HCT116 (cell line): ENCODE results near the gene ITPK1. TPM values are rescaled to one million over a fixed set of nuclear protein-coding genes. Genes with fewer than 3 reads are reported as not detected.

Experiments used
- ATAC-seq: fragments of 200-7000 bp; cut with Tn5 transposase; 2 replicates; pipeline ENCODE4 v1.9.1; 2020; ENCODE audit warnings: mild to moderate bottlenecking, moderate library complexity
- BruUV-seq: library from RNA; stranded (reverse); fragments of 400-500 nt; replicated peaks from 2 replicates; lab custom pipeline; 2021; lab: Mats Ljungman, UMichigan
- CTCF ChIA-PET: fragments of 300-600 bp; sonication (Branson Sonifier 250); formaldehyde crosslinking; loops from one replicate; lab custom pipeline; 2021; ENCODE audit warnings: antibody characterized with exemption; lab: Charles Lee
- POLR2A ChIA-PET: fragments of 300-600, 350-600 bp; sonication (Branson Sonifier 250); formaldehyde crosslinking; loops from one replicate; lab custom pipeline; 2021; ENCODE audit warnings: antibody characterized with exemption; lab: Charles Lee
- RAD21 ChIA-PET, 2 experiments: fragments of 300-600 bp; sonication (Branson Sonifier 250); formaldehyde crosslinking; loops; one replicate each; lab custom pipeline; 2023; ENCODE audit warnings: low total read pairs in 2 of 2; ENCODE audit not compliant: uncharacterized antibody in 2 of 2, unreplicated experiment in 2 of 2, low non-redundant PET in 1 of 2; lab: Charles Lee
- DNase-seq: peaks from one replicate; pipeline ENCODE4 v3.0.0-alpha.2; 2010; ENCODE audit warnings: low read depth, low spot score
- H2AFZ ChIP-seq: fragments of 200-600 bp; shearing (Covaris generic), sonication (generic); 2 replicates; pipeline ENCODE4 v1.6.1; 2017; ENCODE audit warnings: low read depth, mixed run types, mixed read lengths, antibody characterized with exemption, low read length; ENCODE audit not compliant: poor library complexity, severe bottlenecking
- H3K27ac ChIP-seq: 2 replicates; pipeline ENCODE4 v1.5.1; 2012; ENCODE audit warnings: low read depth, low read length
- H3K27me3 ChIP-seq: fragments of 200-600 bp; sonication (generic); 2 replicates; pipeline ENCODE4 v1.6.1; 2016; ENCODE audit warnings: mixed run types, low read length, mixed read lengths; ENCODE audit not compliant: insufficient read depth
- H3K36me3 ChIP-seq, 2 experiments: fragments of 200-500 bp in 1 of 2; fragments of 200-600 bp in 1 of 2; sonication (Bioruptor generic) in 1 of 2; sonication (generic) in 1 of 2; 2 replicates each; pipeline versions ENCODE4 v1.5.1 to v1.6.1; 2014 to 2016; ENCODE audit warnings: low read length in 2 of 2, inconsistent platforms in 1 of 2, mixed read lengths in 1 of 2, mixed run types in 1 of 2; ENCODE audit not compliant: insufficient read depth in 2 of 2, control insufficient read depth in 1 of 2
- H3K4me1 ChIP-seq, 2 experiments: fragments of 200-600 bp in 1 of 2; sonication (generic) in 1 of 2; 2 replicates each; pipeline versions ENCODE4 v1.5.1 to v1.6.1; 2012 to 2017; ENCODE audit warnings: low read length in 2 of 2, inconsistent platforms in 1 of 2, mild to moderate bottlenecking in 1 of 2, mixed read lengths in 1 of 2, mixed run types in 1 of 2, moderate library complexity in 1 of 2; ENCODE audit not compliant: insufficient read depth in 2 of 2, control insufficient read depth in 1 of 2
- H3K4me2 ChIP-seq: fragments of 200-600 bp; sonication (generic); 2 replicates; pipeline ENCODE4 v1.6.1; 2017; ENCODE audit warnings: mixed run types, low read length, mixed read lengths
- H3K4me3 ChIP-seq, 2 experiments: fragments of 200-600 bp in 1 of 2; sonication (generic) in 1 of 2; replicated peaks in 1 of 2; 2 replicates each; pipeline ENCODE4 v1.5.1; 2011 to 2016; ENCODE audit warnings: low read length in 2 of 2, control low read depth in 1 of 2, low read depth in 1 of 2, mild to moderate bottlenecking in 1 of 2, mixed read lengths in 1 of 2, mixed run types in 1 of 2
- H3K79me2 ChIP-seq: fragments of 200-600 bp; sonication (generic); 2 replicates; pipeline ENCODE4 v1.6.1; 2017; ENCODE audit warnings: mild to moderate bottlenecking, mixed run types, low read length, moderate library complexity, mixed read lengths; ENCODE audit not compliant: insufficient read depth
- H3K9ac ChIP-seq: fragments of 200-600 bp; sonication (generic); 2 replicates; pipeline ENCODE4 v1.6.1; 2016; ENCODE audit warnings: low read length, mixed read lengths
- H3K9me2 ChIP-seq: fragments of 200-600 bp; sonication (generic), shearing (Covaris generic); 2 replicates; pipeline ENCODE4 v1.6.1; 2017; ENCODE audit warnings: mixed run types, mild to moderate bottlenecking, moderate library complexity; ENCODE audit not compliant: insufficient read depth
- H3K9me3 ChIP-seq, 2 experiments: fragments of 200-500 bp in 1 of 2; fragments of 200-600 bp in 1 of 2; sonication (Bioruptor generic) in 1 of 2; sonication (generic) in 1 of 2; 2 replicates each; pipeline ENCODE4 v1.6.1; 2014 to 2017; ENCODE audit warnings: low read length in 2 of 2, mixed read lengths in 2 of 2, inconsistent platforms in 1 of 2, low read depth in 1 of 2, mild to moderate bottlenecking in 1 of 2, mixed run types in 1 of 2, moderate library complexity in 1 of 2; ENCODE audit not compliant: control insufficient read depth in 1 of 2, insufficient read depth in 1 of 2
- H4K20me1 ChIP-seq: fragments of 200-600 bp; sonication (generic), shearing (Covaris generic); 2 replicates; pipeline ENCODE4 v1.6.1; 2017; ENCODE audit warnings: mixed run types, mild to moderate bottlenecking, moderate library complexity; ENCODE audit not compliant: insufficient read depth
- CEBPB ChIP-seq: IDR thresholded peaks from 2 replicates; pipeline ENCODE4 v1.6.1; 2012; ENCODE audit warnings: low read depth
- ELF1 ChIP-seq: IDR thresholded peaks from 2 replicates; pipeline ENCODE4 v1.6.1; 2012; ENCODE audit warnings: low read depth, borderline replicate concordance
- EZH2 ChIP-seq: fragments of 200-600 bp; sonication (generic); IDR thresholded peaks from 2 replicates; pipeline ENCODE4 v1.6.1; 2017; ENCODE audit warnings: antibody characterized with exemption, mixed run types
- EZH2phosphoT487 ChIP-seq: fragments of 200-600 bp; IDR thresholded peaks from 2 replicates; pipeline ENCODE4 v1.6.1; 2018; ENCODE audit warnings: antibody characterized with exemption, borderline replicate concordance
- JUND ChIP-seq: IDR thresholded peaks from 2 replicates; pipeline ENCODE4 v1.6.1; 2012
- POLR2A ChIP-seq: IDR thresholded peaks from 2 replicates; pipeline ENCODE4 v1.7.0; 2011; ENCODE audit warnings: borderline replicate concordance; ENCODE audit not compliant: insufficient read depth, insufficient read length; ENCODE audit errors: extremely low read depth
- RAD21 ChIP-seq: IDR thresholded peaks from 2 replicates; pipeline ENCODE4 v1.6.1; 2012; ENCODE audit warnings: low read depth, mild to moderate bottlenecking
- SIN3A ChIP-seq: IDR thresholded peaks from 2 replicates; pipeline ENCODE4 v1.6.1; 2012; ENCODE audit warnings: low read depth
- SP1 ChIP-seq: IDR thresholded peaks from 2 replicates; pipeline ENCODE4 v1.6.1; 2012; ENCODE audit warnings: low read depth
- SRF ChIP-seq: IDR thresholded peaks from 2 replicates; pipeline ENCODE4 v1.6.1; 2012; ENCODE audit warnings: low read depth
- TCF7L2 ChIP-seq: IDR thresholded peaks from 2 replicates; pipeline ENCODE4 v1.7.0; 2011; ENCODE audit warnings: borderline replicate concordance, inconsistent platforms; ENCODE audit not compliant: insufficient read depth, insufficient read length; ENCODE audit errors: extremely low read depth
- ZNF274 ChIP-seq: fragments of 200-500 bp; sonication (Bioruptor generic); IDR thresholded peaks from 2 replicates; pipeline ENCODE4 v1.6.1; 2014; ENCODE audit warnings: mild to moderate bottlenecking, low read depth, low read length, inconsistent platforms
- intact Hi-C: fragments of 100-400 bp; cut with micrococcal nuclease; formaldehyde crosslinking; loops from 2 replicates; pipeline ENCODE4 v1.10.0; 2022
- total RNA-seq: library from RNA; stranded (reverse); gene quantifications from one replicate; pipeline ENCODE4 v1.2.1, GENCODE V29; 2021; ENCODE audit not compliant: unreplicated experiment
- TF ChIP-seq, protein P1 (sequence below): IDR thresholded peaks from 2 replicates; pipeline ENCODE4 v1.6.1; 2011; ENCODE audit warnings: mild to moderate bottlenecking, low read length, moderate library complexity; ENCODE audit not compliant: insufficient replicate concordance; ENCODE audit errors: extremely low read depth
- TF ChIP-seq, protein P2 (sequence below): IDR thresholded peaks from 2 replicates; pipeline ENCODE4 v1.6.1; 2012

The ITPK1 gene
- total RNA-seq, 1 experiment from 2014 or later, result 70.2 TPM

DNA sequence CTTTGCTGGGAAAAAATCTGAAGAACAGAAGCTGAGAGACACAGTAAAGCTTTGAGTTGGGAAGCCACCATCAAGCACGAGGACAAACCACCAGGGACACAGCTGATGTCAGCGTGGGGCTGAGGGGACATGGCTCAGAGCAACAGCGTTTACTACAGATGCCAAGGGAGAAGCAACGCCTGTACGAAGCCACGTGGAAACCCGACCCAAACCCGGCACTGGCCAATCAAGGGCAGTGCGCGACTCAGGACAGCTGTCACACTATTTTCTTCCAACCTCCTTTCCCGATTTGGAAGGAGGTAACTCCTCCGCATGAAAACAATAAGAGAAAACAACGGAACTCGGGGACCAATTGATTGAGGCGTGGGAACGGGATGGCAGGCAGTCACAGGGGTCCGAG, 213.0 kb downstream of the ITPK1 start:
- peaks cover 11% of the 10 kb centered on the region; the same call in 1 of the 2 replicates for H3K27me3 ChIP-seq
- DNase-seq, result no peak
- BruUV-seq, result no TSS peak
- no peaks in the 10 kb centered on the region for H3K9me2 ChIP-seq
- H3K9ac ChIP-seq, result no peak overlapping the region
- intact Hi-C loops, result no loop called here
- RAD21 ChIA-PET, result no interaction called here
- H3K79me2 ChIP-seq, result no peaks in the 10 kb centered on the region
- peaks cover 4 to 25% of the 10 kb centered on the region in 2 experiments for H3K4me1 ChIP-seq
- no peaks in the 10 kb centered on the region for H4K20me1 ChIP-seq
- H3K4me3 ChIP-seq, result no peak overlapping the region
- POLR2A ChIA-PET, result no interaction called here
- H3K27ac ChIP-seq, result no peak overlapping the region
- H3K36me3 ChIP-seq, result no peaks in the 10 kb centered on the region
- no peak overlapping the region for H3K4me2 ChIP-seq
- TF ChIP-seq EZH2phosphoT487 (no peak), ELF1 (no peak), CEBPB (no peak), JUND (no peak), TCF7L2 (no peak), SIN3A (no peak), RAD21 (no peak), SP1 (no peak), SRF (no peak), ZNF274 (no peak), EZH2 (no peak), POLR2A (no peak)
- TF ChIP-seq, protein P1, sequence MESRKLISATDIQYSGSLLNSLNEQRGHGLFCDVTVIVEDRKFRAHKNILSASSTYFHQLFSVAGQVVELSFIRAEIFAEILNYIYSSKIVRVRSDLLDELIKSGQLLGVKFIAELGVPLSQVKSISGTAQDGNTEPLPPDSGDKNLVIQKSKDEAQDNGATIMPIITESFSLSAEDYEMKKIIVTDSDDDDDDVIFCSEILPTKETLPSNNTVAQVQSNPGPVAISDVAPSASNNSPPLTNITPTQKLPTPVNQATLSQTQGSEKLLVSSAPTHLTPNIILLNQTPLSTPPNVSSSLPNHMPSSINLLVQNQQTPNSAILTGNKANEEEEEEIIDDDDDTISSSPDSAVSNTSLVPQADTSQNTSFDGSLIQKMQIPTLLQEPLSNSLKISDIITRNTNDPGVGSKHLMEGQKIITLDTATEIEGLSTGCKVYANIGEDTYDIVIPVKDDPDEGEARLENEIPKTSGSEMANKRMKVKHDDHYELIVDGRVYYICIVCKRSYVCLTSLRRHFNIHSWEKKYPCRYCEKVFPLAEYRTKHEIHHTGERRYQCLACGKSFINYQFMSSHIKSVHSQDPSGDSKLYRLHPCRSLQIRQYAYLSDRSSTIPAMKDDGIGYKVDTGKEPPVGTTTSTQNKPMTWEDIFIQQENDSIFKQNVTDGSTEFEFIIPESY, result no peak
- TF ChIP-seq, protein P2, sequence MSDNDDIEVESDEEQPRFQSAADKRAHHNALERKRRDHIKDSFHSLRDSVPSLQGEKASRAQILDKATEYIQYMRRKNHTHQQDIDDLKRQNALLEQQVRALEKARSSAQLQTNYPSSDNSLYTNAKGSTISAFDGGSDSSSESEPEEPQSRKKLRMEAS, result no peak
- CTCF ChIA-PET, result no interaction called here
- H2AFZ ChIP-seq, result no peak overlapping the region
- ATAC-seq, result no peak
- no peaks in the 10 kb centered on the region for H3K9me3 ChIP-seq
